Subcutaneous preadipocyte (primary cell): Measurements from ENCODE around the gene ZKSCAN1. TPM values are rescaled to one million over a fixed set of nuclear protein-coding genes. Genes with fewer than 3 reads are reported as not detected.

Experiments
- total RNA-seq: library from RNA; depleted of rRNA; stranded (reverse); fragments of >200 nt; gene quantifications from 2 replicates; pipeline ENCODE4 v1.2.3, GENCODE V29; 2012

Gene ZKSCAN1
- total RNA-seq = 33.1 and 36.0 TPM in 2 replicates

DNA sequence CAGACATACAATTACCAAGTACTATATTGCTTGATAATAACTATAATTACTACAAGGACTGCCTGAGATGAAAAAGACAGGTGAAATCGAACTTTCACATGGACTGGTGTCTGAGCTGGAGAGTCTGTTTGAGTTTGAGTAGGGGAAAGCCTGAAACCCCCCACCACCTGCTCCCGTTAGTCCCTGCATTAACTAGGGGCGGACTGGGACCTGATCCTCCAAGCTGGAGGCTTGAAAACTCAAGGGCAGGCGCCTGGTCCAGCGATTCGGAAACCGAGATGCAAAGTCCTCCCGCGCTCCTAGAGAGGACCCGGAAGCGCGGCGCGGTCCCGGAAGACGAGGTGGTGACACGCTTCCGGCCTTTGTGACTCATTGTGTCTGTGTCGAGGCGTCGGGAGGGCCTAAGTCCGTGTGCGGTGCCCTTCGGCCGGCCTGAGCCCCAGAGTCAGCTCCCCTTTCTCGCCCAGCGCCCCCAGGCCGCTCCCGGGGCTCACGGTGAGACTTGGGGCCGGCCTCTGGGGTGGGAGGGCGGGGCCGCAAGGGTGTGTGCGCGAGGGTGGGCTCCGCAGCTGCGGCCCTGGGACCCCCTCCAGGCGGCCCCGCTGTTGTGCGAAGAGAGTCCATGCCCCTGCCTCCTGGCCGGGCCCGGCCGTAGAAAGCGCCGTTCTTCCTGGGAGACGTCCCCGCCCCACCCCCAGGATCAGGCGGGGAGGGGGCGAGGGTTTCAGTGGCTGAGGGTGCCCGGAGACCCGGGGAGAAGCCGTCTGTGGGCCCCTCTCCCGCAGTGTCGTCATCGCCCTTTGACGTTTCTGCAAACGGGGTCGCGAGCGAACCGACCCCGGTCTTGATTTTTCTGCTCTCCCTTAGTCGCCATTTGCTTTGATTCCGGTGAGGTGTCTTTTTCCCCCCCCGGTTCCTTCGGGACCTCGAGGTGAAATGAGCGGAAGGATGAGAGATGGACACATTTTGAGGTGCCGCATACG lies at the start of gene ZKSCAN1:
ZKSCAN1 (plus strand) TSS at position 365 of the 983 bp plus-strand sequence. CDS start 7,911 bp downstream, outside the sequence.

DNA sequence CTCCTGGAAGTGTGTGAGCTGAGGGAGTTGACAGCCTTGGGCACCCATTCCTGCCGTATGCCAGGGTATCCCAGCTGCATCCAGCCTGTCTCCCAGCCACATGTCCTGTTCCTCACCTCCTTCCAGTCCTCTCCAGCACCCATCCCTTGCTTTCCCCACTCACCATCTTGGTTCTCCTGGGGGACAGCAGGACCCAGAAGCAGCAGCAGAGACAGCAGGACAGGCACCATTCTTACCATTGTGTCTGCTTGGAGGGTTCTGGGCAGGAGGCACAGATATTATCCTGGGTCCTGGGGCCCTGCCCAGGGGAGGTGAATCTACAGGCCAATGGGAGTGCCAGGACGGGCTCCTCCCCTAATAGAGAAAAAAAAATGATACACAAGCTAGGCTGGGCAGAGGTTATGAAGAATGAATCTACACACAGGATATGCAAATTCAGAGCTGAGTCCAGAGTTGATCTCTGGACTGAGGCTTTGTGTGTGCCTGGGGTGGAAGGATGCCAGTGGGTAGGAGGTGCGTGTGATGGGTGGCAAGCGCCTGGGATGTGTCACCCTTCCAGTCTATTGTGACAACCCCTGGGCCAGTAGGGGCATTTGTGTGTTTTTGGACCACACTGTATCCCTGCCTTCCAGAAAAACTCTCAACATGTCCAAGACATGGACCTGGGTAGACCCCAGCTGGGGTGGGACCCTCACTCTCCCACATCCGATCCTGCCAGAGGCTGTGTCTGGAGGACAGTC lies 39.4 kb upstream of the ZKSCAN1 start, which contains the start of gene AZGP1:
AZGP1 (minus strand) TSS at position 250 of the 740 bp plus-strand sequence; CDS start at position 239, 11 bp downstream.

DNA sequence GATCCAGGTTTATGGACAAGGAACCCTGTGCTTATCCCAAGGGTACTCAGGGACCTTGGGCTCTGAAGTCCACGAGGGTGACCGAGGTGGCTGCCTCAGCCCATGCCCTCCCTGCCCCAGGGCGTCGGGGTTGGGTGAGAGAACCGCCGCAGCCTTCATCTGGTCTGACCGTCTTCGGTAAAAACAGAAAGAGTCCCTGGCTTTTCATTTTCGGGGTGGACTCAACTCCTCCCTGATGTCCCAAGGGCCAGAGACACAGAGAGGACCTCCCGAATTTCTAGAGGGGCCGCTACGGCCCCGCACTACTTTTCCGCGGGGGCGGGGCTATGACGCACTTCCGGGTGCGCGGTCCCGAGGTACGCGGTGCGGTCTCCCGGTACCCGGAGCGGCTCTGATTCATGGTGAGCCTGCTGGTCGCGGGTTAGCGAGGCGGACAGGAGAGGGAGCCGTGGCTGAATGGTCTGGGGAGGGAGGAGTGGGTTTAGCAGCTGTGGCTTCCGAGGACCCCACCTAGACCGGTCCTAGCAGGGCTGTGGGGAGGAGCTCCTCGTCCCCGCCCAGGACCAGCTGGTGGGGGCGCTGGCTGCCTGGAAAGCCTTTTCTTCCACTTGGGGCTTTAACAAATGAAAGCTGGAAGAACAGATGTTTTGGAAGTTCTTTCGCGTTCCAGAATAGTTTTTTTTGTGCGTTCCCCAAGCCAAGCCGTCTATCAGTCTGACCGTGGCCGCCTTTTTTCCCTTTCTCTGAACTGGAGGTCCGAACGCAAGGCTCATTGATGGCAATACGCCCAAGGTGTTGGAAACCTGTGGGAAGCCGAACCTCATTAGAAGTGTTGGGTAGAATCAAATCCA lies 34.3 kb downstream of the ZKSCAN1 start, which contains the start of gene ZSCAN21:
ZSCAN21 (plus strand) TSS at position 334 of the 851 bp plus-strand sequence. CDS start 7,233 bp downstream, outside the sequence.

DNA sequence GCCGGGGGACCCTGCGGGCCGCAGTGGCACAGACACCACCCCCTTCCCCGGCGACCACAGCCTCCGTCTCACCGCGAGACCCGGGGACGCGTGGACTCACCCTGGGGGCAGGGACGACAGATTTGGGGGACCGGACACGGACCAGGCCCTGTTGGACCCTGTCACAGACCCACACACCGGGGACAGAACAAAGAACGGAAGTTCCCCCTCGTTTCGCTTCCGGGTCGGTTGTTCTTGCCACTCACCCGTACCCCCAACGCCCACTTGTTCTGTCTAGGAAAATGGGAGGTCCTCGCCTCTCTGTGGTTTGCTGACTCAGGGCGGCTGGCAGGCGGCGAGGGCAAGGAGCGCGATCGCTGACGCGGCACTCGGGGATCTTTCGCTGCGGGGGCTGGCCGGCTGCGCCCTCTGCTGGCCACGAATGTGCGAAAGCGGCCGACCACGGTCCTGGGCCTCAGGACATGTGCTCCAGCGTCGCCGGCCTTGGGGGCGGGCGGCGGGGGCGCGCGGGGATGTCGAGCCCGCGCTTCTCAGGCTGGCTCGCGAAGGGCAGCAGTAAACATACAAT lies 66.2 kb downstream of the ZKSCAN1 start, which contains the start of gene ZNF3:
ZNF3 (minus strand) TSS at position 189 of the 568 bp plus-strand sequence. CDS start 4,366 bp downstream, outside the sequence.

DNA sequence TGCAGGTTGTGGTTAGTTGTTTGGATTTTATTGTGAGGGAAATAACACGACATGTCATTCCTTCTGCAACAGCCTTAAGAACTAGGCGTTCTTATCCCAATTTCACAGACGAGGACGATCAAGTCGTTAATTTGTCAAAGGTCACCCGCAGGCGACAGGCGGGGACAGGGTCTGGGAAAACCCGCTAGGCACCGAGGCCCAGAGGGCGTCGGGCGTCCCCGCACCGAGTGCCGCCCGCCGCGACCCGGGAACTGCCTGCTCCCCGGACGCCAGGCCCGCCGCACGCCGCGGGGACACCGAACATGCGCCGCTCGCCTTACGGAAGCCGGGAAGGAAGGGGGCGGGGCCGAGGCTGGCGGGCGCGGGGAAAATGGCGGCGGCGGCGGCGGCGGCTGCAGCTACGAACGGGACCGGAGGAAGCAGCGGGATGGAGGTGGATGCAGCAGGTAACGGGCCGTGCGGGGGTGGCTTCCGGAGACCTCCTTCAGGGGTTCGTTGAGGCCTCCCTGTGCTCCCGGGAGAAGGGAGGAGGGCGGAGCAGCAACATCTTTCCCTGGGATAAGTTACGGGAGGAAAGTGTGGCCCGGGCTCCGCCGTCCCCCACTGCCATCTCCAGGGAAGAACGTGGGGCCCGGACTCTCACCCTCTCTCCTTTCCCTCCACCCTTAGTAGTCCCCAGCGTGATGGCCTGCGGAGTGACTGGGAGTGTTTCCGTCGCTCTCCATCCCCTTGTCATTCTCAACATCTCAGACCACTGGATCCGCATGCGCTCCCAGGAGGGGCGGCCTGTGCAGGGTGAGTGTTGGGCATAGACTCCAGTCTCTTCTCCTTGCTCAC lies 73.4 kb downstream of the ZKSCAN1 start, which contains the start of gene COPS6:
COPS6 (plus strand) TSS at position 349 of the 837 bp plus-strand sequence; CDS start at position 371, 22 bp downstream.

Other genes starting within 250 kb of the ZKSCAN1 start
- not detected in 2 replicates for gene CYP3A4, start 231.4 kb upstream of the ZKSCAN1 start, total RNA-seq
- gene CYP3A43, start 187.6 kb upstream of the ZKSCAN1 start, total RNA-seq = not detected in 2 replicates
- under 0.01 TPM in 1 of 2 replicates, not detected in the other for gene OR2AE1, start 138.6 kb upstream of the ZKSCAN1 start, total RNA-seq
- gene TRIM4, start 96.1 kb upstream of the ZKSCAN1 start, total RNA-seq = 20.9 and 22.3 TPM in 2 replicates
- gene GJC3, start 86.0 kb upstream of the ZKSCAN1 start, total RNA-seq = 0.20 TPM in 1 of 2 replicates, not detected in the other
- gene AZGP1, start 39.6 kb upstream of the ZKSCAN1 start, total RNA-seq = not detected in 2 replicates
- gene ZSCAN21, start 34.2 kb downstream of the ZKSCAN1 start, total RNA-seq = 7.7 and 8.0 TPM in 2 replicates
- gene ZNF3, start 66.1 kb downstream of the ZKSCAN1 start, total RNA-seq = 17.3 and 21.3 TPM in 2 replicates
- gene COPS6, start 73.4 kb downstream of the ZKSCAN1 start, total RNA-seq = 53.6 and 65.9 TPM in 2 replicates
- gene MCM7, start 85.8 kb downstream of the ZKSCAN1 start, total RNA-seq = 95.2 and 194 TPM in 2 replicates
- gene AP4M1, start 86.0 kb downstream of the ZKSCAN1 start, total RNA-seq = 14.1 and 15.8 TPM in 2 replicates
- gene TAF6, start 103.8 kb downstream of the ZKSCAN1 start, total RNA-seq = 34.2 and 44.2 TPM in 2 replicates
- gene CNPY4, start 104.0 kb downstream of the ZKSCAN1 start, total RNA-seq = 10.8 and 17.3 TPM in 2 replicates
- gene MBLAC1, start 111.4 kb downstream of the ZKSCAN1 start, total RNA-seq = 0.73 and 1.6 TPM in 2 replicates
- gene LAMTOR4, start 133.3 kb downstream of the ZKSCAN1 start, total RNA-seq = 59.4 and 82.3 TPM in 2 replicates
- 7.3 and 10.0 TPM in 2 replicates for gene TRAPPC14, start 143.1 kb downstream of the ZKSCAN1 start, total RNA-seq
- 1.8 and 3.7 TPM in 2 replicates for gene GAL3ST4, start 153.0 kb downstream of the ZKSCAN1 start, total RNA-seq
- 0.73 and 2.3 TPM in 2 replicates for gene GPC2, start 161.8 kb downstream of the ZKSCAN1 start, total RNA-seq
- 0.73 and 1.6 TPM in 2 replicates for gene STAG3, start 162.3 kb downstream of the ZKSCAN1 start, total RNA-seq
- gene PVRIG, start 204.4 kb downstream of the ZKSCAN1 start, total RNA-seq = not detected in 2 replicates